ENCODE results near the gene MAD1L1.

DNA sequence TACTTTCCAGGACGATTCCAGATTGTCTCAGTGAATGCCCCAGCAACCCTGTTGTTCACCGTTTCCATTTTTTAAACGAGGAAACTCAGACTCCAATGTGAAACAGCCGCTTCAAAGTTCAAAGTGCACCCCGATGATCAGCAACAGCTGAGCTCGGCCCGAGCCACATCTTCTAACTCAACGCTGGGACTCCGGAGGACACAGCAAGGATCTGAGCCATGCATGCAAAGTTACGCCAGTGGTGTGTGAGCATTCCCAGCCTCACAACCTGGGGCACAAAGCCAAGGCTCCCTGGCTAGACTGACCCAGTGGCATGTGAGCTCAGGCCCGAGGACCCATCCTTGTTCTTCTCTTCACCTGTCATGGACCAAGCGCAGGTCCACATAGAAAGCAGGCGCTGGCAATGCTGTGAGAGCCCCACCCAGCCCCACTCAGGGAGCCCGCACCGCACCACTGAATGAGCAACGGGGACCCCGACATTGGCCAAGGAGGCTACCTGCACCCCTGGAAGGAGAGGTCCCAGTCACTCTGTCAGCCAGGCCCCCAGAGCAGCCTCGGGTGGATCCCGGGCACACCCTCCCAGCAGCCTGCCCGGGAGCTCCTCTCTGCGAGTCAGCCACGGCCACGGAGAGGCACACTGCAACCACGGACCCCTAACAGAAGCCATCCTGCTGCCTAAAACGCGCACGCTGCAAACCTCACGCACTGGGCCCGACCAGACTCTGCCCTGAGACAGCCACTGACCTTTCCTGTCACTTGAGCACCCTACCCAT, 82.9 kb downstream of the MAD1L1 start:
- TF ChIP-seq POLR2A (IDR thresholded peaks at IDR 0.05), result no peak
- TF ChIP-seq CTCF (IDR thresholded peaks at IDR 0.05), result no peak
